HFFc6 (cell line): ENCODE measurements around the gene LRRK1. TPM values are rescaled to one million over a fixed set of nuclear protein-coding genes. Genes with fewer than 3 reads are reported as not detected.

Source experiments
- DNase-seq: peaks from one replicate; pipeline ENCODE4 v3.0.0-alpha.2; 2018
- H3K27ac Mint-ChIP-seq: 2 replicates; pipeline ENCODE4 v1.8.0; 2020; ENCODE audit warnings: mild to moderate bottlenecking, mixed read lengths
- H3K27me3 Mint-ChIP-seq: 2 replicates; pipeline ENCODE4 v1.8.0; 2021; ENCODE audit warnings: mild to moderate bottlenecking, moderate library complexity, mixed read lengths; ENCODE audit not compliant: insufficient read depth
- H3K36me3 Mint-ChIP-seq: 2 replicates; pipeline ENCODE4 v1.8.0; 2021; ENCODE audit warnings: low read depth, mixed read lengths
- H3K4me1 Mint-ChIP-seq: 2 replicates; pipeline ENCODE4 v1.8.0; 2020; ENCODE audit warnings: low read depth, mixed read lengths
- H3K4me3 Mint-ChIP-seq: 2 replicates; pipeline ENCODE4 v1.8.0; 2020; ENCODE audit warnings: mild to moderate bottlenecking, moderate library complexity, mixed read lengths
- H3K9me3 Mint-ChIP-seq: 2 replicates; pipeline ENCODE4 v1.8.0; 2020; ENCODE audit warnings: mild to moderate bottlenecking, mixed read lengths
- total RNA-seq, 6 experiments: library from RNA; stranded (reverse); fragmentation: NEBNext Ultra II Directional; extraction: Animal tissue kit (Norgen Biotek cat#: 25700); gene quantifications; 2 replicates in 1 of 6; 3 replicates in 5 of 6; pipeline ENCODE4 v1.2.3, GENCODE V29; 2021
- TF ChIP-seq, protein P1 (sequence below): fragments of 200-600 bp; sonication (generic); IDR thresholded peaks from 2 replicates; pipeline ENCODE4 v1.5.0; 2021; ENCODE audit warnings: antibody characterized with exemption, mild to moderate bottlenecking

The LRRK1 gene
- total RNA-seq, 6 experiments from 2014 or later: 11.4 to 14.8 (median 13.5) TPM

DNA sequence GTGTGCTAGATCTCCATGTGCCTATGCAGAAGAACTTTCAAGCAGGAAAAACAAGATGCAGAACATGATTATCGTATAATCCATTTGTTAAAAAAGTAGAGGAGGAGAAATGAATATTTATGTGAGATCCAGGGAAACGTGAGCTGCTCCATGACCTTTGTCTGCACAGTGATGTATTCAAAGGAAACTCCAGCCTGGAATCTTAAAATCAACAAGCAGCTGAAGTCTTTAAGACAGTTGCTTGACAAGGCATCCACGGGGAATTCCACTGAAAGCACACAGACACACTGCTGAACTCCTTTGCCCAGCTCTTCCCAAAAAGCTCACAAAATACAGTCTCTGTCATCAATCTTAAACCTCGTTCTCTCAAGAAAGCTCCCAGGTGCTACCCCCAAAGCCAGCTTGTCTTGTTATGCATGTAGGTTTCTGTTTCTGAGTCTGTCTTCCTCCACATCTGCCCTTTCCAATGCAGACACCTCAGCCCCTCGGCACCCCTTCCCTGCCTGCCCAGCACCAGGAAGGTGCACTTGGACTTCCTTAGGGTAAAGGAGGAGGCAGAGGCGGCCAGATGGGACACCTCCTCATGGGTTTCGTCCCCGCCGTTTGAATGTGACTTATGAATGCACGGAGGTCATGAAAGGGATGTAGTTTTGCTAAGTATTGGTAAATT lies 28.7 kb downstream of the LRRK1 start:
- Mint-ChIP-seq H3K36me3 (peaks cover 23% of the 10 kb centered on the region), H3K4me1 (peaks cover 35% of the 10 kb centered on the region), H3K27ac (no peak overlapping the region), H3K4me3 (no peak overlapping the region), H3K27me3 (no peaks in the 10 kb centered on the region), H3K9me3 (no peaks in the 10 kb centered on the region)
- TF ChIP-seq, protein P1, sequence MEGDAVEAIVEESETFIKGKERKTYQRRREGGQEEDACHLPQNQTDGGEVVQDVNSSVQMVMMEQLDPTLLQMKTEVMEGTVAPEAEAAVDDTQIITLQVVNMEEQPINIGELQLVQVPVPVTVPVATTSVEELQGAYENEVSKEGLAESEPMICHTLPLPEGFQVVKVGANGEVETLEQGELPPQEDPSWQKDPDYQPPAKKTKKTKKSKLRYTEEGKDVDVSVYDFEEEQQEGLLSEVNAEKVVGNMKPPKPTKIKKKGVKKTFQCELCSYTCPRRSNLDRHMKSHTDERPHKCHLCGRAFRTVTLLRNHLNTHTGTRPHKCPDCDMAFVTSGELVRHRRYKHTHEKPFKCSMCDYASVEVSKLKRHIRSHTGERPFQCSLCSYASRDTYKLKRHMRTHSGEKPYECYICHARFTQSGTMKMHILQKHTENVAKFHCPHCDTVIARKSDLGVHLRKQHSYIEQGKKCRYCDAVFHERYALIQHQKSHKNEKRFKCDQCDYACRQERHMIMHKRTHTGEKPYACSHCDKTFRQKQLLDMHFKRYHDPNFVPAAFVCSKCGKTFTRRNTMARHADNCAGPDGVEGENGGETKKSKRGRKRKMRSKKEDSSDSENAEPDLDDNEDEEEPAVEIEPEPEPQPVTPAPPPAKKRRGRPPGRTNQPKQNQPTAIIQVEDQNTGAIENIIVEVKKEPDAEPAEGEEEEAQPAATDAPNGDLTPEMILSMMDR: no peak
- DNase-seq: no peak

DNA sequence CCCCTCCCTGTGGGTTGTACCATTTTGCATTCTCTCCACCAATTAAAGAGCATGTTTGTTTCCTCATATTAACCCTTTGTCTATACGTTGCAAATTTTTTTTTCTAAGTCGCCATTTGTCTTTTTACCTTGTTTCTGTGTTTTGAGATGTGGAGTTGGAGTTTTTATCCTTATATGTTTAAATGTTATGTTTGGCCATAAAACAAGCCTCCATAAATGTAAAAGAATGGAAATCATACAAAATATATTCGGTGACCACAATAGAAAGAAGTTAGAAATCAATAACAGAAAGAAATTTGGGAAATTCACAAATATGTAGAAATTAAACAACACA lies 29.2 kb downstream of the LRRK1 start:
- Mint-ChIP-seq H3K4me3 (no peak overlapping the region), H3K4me1 (peaks cover 30% of the 10 kb centered on the region), H3K27me3 (no peaks in the 10 kb centered on the region), H3K36me3 (peaks cover 23% of the 10 kb centered on the region), H3K9me3 (no peaks in the 10 kb centered on the region), H3K27ac (no peak overlapping the region)
- no peak for DNase-seq
- TF ChIP-seq, protein P1: no peak

DNA sequence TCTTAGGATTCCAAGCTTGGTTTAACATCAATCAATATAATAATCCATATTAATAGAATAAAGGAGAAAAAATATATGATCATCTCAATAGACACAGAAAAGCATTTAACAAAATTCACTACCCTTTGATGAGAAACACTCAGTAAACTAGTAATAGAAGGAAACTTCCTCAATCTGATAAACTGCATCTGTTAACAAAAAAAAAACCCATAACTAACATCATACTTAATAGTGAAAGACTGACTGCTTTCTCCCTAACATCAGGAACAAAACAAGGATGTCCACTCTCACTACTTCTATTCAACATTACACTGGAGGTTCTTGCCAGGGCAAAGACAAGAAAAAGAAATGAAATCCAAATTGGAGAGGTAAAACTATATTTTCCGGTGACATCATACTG lies 30.5 kb downstream of the LRRK1 start:
- no peak for DNase-seq
- Mint-ChIP-seq H3K27me3 (no peaks in the 10 kb centered on the region), H3K4me3 (no peak overlapping the region), H3K27ac (no peak overlapping the region), H3K4me1 (peaks cover 20% of the 10 kb centered on the region), H3K9me3 (no peaks in the 10 kb centered on the region), H3K36me3 (peaks cover 23% of the 10 kb centered on the region)
- TF ChIP-seq, protein P1: no peak

DNA sequence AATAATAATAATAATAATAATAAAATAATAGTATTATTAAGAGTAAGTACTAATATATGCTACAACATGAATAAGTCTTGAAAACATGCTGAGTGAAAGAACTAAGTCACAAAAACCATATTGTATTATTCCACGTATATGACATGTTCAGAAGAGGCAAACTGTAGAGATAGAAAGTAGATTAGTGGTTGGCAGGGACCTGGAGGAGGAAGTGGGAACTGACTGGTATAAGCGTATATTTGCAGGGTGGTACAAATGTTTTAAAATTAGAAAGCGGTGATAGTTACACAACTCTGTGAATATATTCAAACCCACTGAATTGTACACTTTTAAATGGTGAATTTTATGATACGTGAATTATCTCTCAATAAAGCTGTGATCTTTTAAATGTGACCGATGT lies 32.8 kb downstream of the LRRK1 start:
- H3K36me3 Mint-ChIP-seq: peaks cover 23% of the 10 kb centered on the region
- H3K27ac Mint-ChIP-seq: no peak overlapping the region
- TF ChIP-seq, protein P1: no peak
- no peak for DNase-seq
- H3K4me3 Mint-ChIP-seq: no peak overlapping the region
- H3K9me3 Mint-ChIP-seq: no peaks in the 10 kb centered on the region
- H3K27me3 Mint-ChIP-seq: no peaks in the 10 kb centered on the region
- peaks cover 22% of the 10 kb centered on the region for H3K4me1 Mint-ChIP-seq

DNA sequence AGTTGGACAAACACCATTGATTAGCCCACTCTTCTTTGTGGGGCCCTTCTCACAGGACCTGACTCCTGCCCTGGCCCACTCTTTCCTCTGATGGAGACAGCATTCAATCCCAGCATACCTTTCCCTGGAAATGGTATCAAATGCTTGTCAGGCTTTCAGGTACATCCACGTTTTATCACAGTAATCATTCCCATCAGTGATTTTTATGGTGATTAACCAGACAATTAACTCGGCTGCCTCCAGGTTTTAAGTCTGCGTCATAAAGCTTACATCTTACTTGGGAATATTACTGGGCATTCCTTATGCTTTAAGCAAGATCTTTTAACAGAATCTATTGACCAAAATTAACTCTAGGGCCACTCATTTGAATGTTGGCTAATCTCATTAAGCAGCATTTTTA lies 33.4 kb downstream of the LRRK1 start:
- Mint-ChIP-seq H3K27me3 (no peaks in the 10 kb centered on the region), H3K4me1 (peaks cover 27% of the 10 kb centered on the region), H3K9me3 (no peaks in the 10 kb centered on the region), H3K4me3 (no peak overlapping the region), H3K36me3 (peaks cover 23% of the 10 kb centered on the region), H3K27ac (no peak overlapping the region)
- DNase-seq: no peak
- TF ChIP-seq, protein P1: no peak
